Hematopoietic multipotent progenitor cell treated with erythropoietin and hydrocortisone succinate and interleukin-3 and kit ligand, for 8 days (in vitro differentiated cells): ENCODE measurements around the gene KTN1.

ENCODE experiments used
- DNase-seq: peaks from one replicate; pipeline ENCODE4 v3.0.0-alpha.2; 2015

The KTN1 gene

GRCh38 chr14:55610713-55611370 is 30.8 kb downstream of the KTN1 start:
- DNase-seq, result no peak

GRCh38 chr14:55611859-55612258 is 31.9 kb downstream of the KTN1 start:
- no peak for DNase-seq

- no peak for DNase-seq
These were observed 34.3 kb downstream of the KTN1 start for GRCh38 chr14:55614304-55614703.

GRCh38 chr14:55620277-55620676 is 40.3 kb downstream of the KTN1 start:
- no peak for DNase-seq

- no peak for DNase-seq
These were observed 41.0 kb downstream of the KTN1 start for GRCh38 chr14:55620981-55621380.

- no peak for DNase-seq
These were observed 41.4 kb downstream of the KTN1 start for GRCh38 chr14:55621391-55621790.

GRCh38 chr14:55624913-55625312 is 44.9 kb downstream of the KTN1 start:
- no peak for DNase-seq

GRCh38 chr14:55625481-55625880 is 45.5 kb downstream of the KTN1 start:
- DNase-seq, result no peak

GRCh38 chr14:55626131-55626530 is 46.1 kb downstream of the KTN1 start:
- no peak for DNase-seq

GRCh38 chr14:55628426-55628825 is 48.4 kb downstream of the KTN1 start:
- no peak for DNase-seq

GRCh38 chr14:55638665-55639064 is 58.7 kb downstream of the KTN1 start:
- no peak for DNase-seq

GRCh38 chr14:55641290-55641689 is 61.3 kb downstream of the KTN1 start:
- no peak for DNase-seq

- no peak for DNase-seq
These were observed 61.9 kb downstream of the KTN1 start for GRCh38 chr14:55641954-55642353.

GRCh38 chr14:55645145-55645544 is 65.1 kb downstream of the KTN1 start:
- no peak for DNase-seq

- no peak for DNase-seq
These were observed 66.1 kb downstream of the KTN1 start for GRCh38 chr14:55645845-55646832.

- DNase-seq, result no peak
These were observed 71.0 kb downstream of the KTN1 start for GRCh38 chr14:55650992-55651391.

- DNase-seq, result peak; percentile 89
These were observed 74.2 kb downstream of the KTN1 start for GRCh38 chr14:55654243-55654642.

- DNase-seq, result no peak
These were observed 81.0 kb downstream of the KTN1 start for GRCh38 chr14:55661029-55661428.

- peak; percentile 96 for DNase-seq
These were observed 82.7 kb downstream of the KTN1 start for GRCh38 chr14:55662752-55663151.

GRCh38 chr14:55665067-55665675 is 85.2 kb downstream of the KTN1 start:
- DNase-seq, result no peak

- DNase-seq, result peak; percentile 55
These were observed 87.8 kb downstream of the KTN1 start for GRCh38 chr14:55667801-55668200.

- no peak for DNase-seq
These were observed 91.6 kb downstream of the KTN1 start for GRCh38 chr14:55671641-55672040.

GRCh38 chr14:55673048-55673447 is 93.0 kb downstream of the KTN1 start:
- no peak for DNase-seq

- DNase-seq, result no peak
These were observed 101.1 kb downstream of the KTN1 start for GRCh38 chr14:55681096-55681495.
